MM.1S (cell line): Measurements from ENCODE around the gene MAPKAP1.
A peak's percentile ranks its signal among the peaks of the same experiment; 100 is the strongest.

Experiments
- DNase-seq: peaks from one replicate; pipeline ENCODE4 v3.0.0-alpha.2; 2015
- H2AFZ ChIP-seq: fragments of 300-600 bp; sonication (generic); 2 replicates; pipeline ENCODE4 v1.6.0; 2016; ENCODE audit warnings: antibody characterized with exemption, low read length
- H3F3A ChIP-seq: fragments of 300-600 bp; sonication (generic); 2 replicates; pipeline ENCODE4 v1.6.1; 2016; ENCODE audit warnings: mild to moderate bottlenecking, antibody characterized with exemption, low read length, moderate library complexity, mixed read lengths; ENCODE audit not compliant: insufficient read depth
- H3K27ac ChIP-seq: fragments of 300-600 bp; sonication (generic); 2 replicates; pipeline ENCODE4 v1.5.1; 2016; ENCODE audit warnings: mild to moderate bottlenecking, low read length
- H3K27me3 ChIP-seq: fragments of 300-600 bp; sonication (generic); replicated peaks from 2 replicates; pipeline ENCODE4 v1.6.0; 2016; ENCODE audit warnings: low read length; ENCODE audit not compliant: insufficient read depth
- H3K36me3 ChIP-seq: fragments of 300-600 bp; sonication (generic); replicated peaks from 2 replicates; pipeline ENCODE4 v1.6.1; 2016; ENCODE audit warnings: mild to moderate bottlenecking, low read length, mixed read lengths; ENCODE audit not compliant: insufficient read depth
- H3K4me1 ChIP-seq: fragments of 300-600 bp; sonication (generic); 2 replicates; pipeline ENCODE4 v1.6.1; 2016; ENCODE audit warnings: low read length, mixed read lengths
- H3K4me2 ChIP-seq: fragments of 300-600 bp; sonication (generic); 2 replicates; pipeline ENCODE4 v1.6.0; 2016; ENCODE audit warnings: low read depth, low read length
- H3K4me3 ChIP-seq: fragments of 300-600 bp; sonication (generic); 2 replicates; pipeline ENCODE4 v1.5.1; 2016; ENCODE audit warnings: low read length, mixed read lengths
- H3K79me2 ChIP-seq: fragments of 300-600 bp; sonication (generic); 2 replicates; pipeline ENCODE4 v1.6.1; 2016; ENCODE audit warnings: mixed run types, low read length, mixed read lengths
- H3K9ac ChIP-seq: fragments of 300-600 bp; sonication (generic); 2 replicates; pipeline ENCODE4 v1.6.1; 2016; ENCODE audit warnings: low read length, mixed read lengths
- H3K9me2 ChIP-seq: fragments of 300-600 bp; sonication (generic); replicated peaks from 2 replicates; pipeline ENCODE4 v1.6.1; 2016; ENCODE audit warnings: mild to moderate bottlenecking, low read length, mixed read lengths; ENCODE audit not compliant: insufficient read depth
- H3K9me3 ChIP-seq: fragments of 300-600 bp; sonication (generic); replicated peaks from 2 replicates; pipeline ENCODE4 v1.6.1; 2016; ENCODE audit warnings: mild to moderate bottlenecking, low read length, mixed read lengths; ENCODE audit not compliant: insufficient read depth
- H4K20me1 ChIP-seq: fragments of 300-600 bp; sonication (generic); 2 replicates; pipeline ENCODE4 v1.6.1; 2016; ENCODE audit warnings: mild to moderate bottlenecking, low read length, moderate library complexity, mixed read lengths; ENCODE audit not compliant: insufficient read depth
- EZH2 ChIP-seq: fragments of 300-600 bp; sonication (generic); optimal IDR thresholded peaks from 2 replicates; pipeline ENCODE3; 2017; ENCODE audit warnings: low read depth, mild to moderate bottlenecking, antibody characterized with exemption, low read length, mixed read lengths
- EZH2phosphoT487 ChIP-seq: fragments of 300-600 bp; sonication (generic); IDR thresholded peaks from 2 replicates; pipeline ENCODE4 v1.6.1; 2018; ENCODE audit warnings: antibody characterized with exemption, low read length
- TF ChIP-seq, protein P1 (sequence below): fragments of 300-600 bp; sonication (generic); IDR thresholded peaks from 2 replicates; pipeline ENCODE4 v1.5.1; 2016; ENCODE audit warnings: antibody characterized with exemption, low read length, mixed read lengths

Gene MAPKAP1

DNA sequence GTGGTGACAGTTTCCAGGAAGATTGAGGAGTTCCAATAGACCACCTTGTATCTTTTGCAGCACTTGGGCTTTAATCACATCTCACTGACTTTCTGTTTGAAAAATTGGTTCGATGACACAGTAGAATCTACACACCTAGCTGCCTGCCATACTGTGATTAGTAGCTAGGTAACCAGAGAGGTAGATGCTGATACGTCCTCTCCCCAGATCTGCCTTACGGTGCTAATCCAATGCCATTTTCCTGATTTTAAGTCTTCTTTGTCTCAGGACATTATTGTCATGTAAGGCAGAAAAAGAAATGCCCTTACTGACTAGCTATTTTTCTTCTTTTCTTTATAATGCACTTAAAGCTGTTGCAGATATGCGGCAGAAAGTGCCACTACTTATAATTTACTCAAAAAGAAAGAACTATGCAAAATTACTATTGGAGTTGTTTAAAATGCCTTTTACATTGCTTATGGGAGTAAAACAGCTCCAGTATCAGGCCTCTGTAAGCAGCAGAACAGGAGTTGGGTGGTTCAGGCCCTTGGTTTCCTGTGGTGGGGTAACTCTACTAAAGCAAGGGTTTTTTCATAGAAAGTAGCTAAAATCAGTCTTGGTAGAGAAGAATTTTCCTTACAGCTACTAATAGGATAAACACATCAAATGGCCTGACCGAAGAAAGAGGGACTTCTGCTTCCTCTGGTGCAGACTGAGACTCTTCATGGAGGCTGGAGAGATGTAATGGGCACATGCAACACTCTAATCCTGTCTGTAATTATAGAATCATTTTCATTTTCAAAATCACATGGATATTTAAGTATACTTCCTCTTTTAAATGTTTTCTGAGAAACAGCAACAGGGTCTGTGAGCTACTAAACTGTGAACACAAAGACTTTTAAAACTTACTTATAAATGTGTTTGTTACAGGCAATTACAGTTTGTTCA is 177.2 kb downstream of the MAPKAP1 start:
- DNase-seq = no peak
- no peaks in the 10 kb centered on the region for H3K36me3 ChIP-seq
- H3K9ac ChIP-seq = no peak overlapping the region
- H4K20me1 ChIP-seq = no peaks in the 10 kb centered on the region
- peaks cover 8% of the 10 kb centered on the region; the same call in 1 of the 2 replicates for H3F3A ChIP-seq
- no peaks in the 10 kb centered on the region for H3K9me2 ChIP-seq
- H3K79me2 ChIP-seq = no peaks in the 10 kb centered on the region
- H3K9me3 ChIP-seq = no peaks in the 10 kb centered on the region
- no peak overlapping the region for H2AFZ ChIP-seq
- peaks cover 21% of the 10 kb centered on the region for H3K4me1 ChIP-seq
- H3K27me3 ChIP-seq = no peaks in the 10 kb centered on the region
- no peak overlapping the region for H3K4me3 ChIP-seq
- peak overlapping the region; percentile 37; the same call in 1 of the 2 replicates for H3K27ac ChIP-seq
- H3K4me2 ChIP-seq = peak overlapping the region; percentile 44
- TF ChIP-seq EZH2 (no peak), EZH2phosphoT487 (no peak)
- TF ChIP-seq, protein P1, sequence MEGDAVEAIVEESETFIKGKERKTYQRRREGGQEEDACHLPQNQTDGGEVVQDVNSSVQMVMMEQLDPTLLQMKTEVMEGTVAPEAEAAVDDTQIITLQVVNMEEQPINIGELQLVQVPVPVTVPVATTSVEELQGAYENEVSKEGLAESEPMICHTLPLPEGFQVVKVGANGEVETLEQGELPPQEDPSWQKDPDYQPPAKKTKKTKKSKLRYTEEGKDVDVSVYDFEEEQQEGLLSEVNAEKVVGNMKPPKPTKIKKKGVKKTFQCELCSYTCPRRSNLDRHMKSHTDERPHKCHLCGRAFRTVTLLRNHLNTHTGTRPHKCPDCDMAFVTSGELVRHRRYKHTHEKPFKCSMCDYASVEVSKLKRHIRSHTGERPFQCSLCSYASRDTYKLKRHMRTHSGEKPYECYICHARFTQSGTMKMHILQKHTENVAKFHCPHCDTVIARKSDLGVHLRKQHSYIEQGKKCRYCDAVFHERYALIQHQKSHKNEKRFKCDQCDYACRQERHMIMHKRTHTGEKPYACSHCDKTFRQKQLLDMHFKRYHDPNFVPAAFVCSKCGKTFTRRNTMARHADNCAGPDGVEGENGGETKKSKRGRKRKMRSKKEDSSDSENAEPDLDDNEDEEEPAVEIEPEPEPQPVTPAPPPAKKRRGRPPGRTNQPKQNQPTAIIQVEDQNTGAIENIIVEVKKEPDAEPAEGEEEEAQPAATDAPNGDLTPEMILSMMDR = no peak

DNA sequence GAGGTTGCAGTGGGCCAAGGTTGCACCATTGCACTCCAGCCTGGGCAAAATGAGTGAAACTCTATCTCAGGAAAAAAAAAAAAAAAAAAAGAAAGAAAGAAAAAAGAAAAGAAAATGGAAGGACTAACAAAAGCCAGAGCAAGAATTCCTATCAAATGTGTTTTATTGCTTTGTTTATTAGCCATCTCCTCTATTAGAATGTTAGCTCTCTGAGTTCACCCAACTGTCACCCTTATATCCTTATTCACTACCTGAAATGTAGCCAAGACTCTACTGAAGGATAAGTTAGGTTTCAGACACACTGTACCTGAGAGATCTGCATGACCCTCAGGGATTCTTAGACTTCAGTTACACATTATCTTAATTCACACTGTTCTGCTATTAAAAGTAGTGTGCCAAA is 177.9 kb downstream of the MAPKAP1 start:
- peaks cover 21% of the 10 kb centered on the region for H3K4me1 ChIP-seq
- no peak overlapping the region for H3K4me2 ChIP-seq

DNA sequence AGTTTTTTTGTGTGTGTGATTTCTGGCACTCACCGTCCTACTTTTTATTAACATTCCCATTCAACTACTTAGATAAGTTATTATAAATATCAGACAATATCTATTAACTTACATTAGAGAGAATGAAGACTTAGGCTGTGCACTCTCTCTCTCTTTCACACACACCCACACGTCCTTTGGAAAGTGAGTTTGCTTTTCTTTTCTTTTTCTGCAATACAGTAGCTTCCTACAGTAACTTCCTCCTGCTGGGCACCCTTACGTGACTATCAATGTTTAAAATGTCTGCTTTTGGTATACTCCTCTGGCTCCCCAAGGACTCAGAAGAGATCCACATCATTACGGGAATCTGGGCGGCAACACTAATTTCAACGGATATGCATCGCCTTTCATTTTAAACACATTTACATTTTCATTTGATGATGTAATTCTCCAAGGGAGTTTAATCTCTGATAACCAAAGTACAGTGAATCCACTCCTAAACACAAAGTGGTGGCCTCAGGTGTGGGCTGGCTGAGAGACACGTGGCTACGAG is 179.5 kb downstream of the MAPKAP1 start:
- no peaks in the 10 kb centered on the region for H3K9me2 ChIP-seq
- no peak overlapping the region for H3K4me3 ChIP-seq
- no peaks in the 10 kb centered on the region for H3K79me2 ChIP-seq
- H4K20me1 ChIP-seq = no peaks in the 10 kb centered on the region
- H2AFZ ChIP-seq = no peak overlapping the region
- no peak overlapping the region for H3K27ac ChIP-seq
- no peaks in the 10 kb centered on the region for H3K27me3 ChIP-seq
- H3K36me3 ChIP-seq = no peaks in the 10 kb centered on the region
- H3K4me2 ChIP-seq = no peak overlapping the region
- H3K4me1 ChIP-seq = peaks cover 27% of the 10 kb centered on the region
- TF ChIP-seq, protein P1 = no peak
- TF ChIP-seq EZH2phosphoT487 (no peak), EZH2 (no peak)
- no peaks in the 10 kb centered on the region for H3K9me3 ChIP-seq
- no peak overlapping the region for H3K9ac ChIP-seq
- H3F3A ChIP-seq = peaks cover 9% of the 10 kb centered on the region
- DNase-seq = no peak

More for the DNA sequence above, 177.9 kb downstream of the MAPKAP1 start:
- Histone ChIP-seq H3F3A (peaks cover 8% of the 10 kb centered on the region; the same call in 1 of the 2 replicates), H3K9me2 (no peaks in the 10 kb centered on the region), H3K9me3 (no peaks in the 10 kb centered on the region), H3K4me3 (no peak overlapping the region), H3K27me3 (no peaks in the 10 kb centered on the region), H4K20me1 (no peaks in the 10 kb centered on the region), H3K79me2 (no peaks in the 10 kb centered on the region), H3K27ac (no peak overlapping the region), H2AFZ (no peak overlapping the region), H3K9ac (no peak overlapping the region), H3K36me3 (no peaks in the 10 kb centered on the region)
- TF ChIP-seq EZH2phosphoT487 = no peak
- TF ChIP-seq EZH2 = no peak
- TF ChIP-seq, protein P1 = no peak
- DNase-seq = no peak
